Spleen (tissue), 7 donors: ENCODE data around the gene IGF2R.

Source experiments
- CTCF ChIP-seq, 11 experiments: fragments of 200-600 bp in 7 of 11; fragments of 450-650 bp in 4 of 11; sonication (generic) in 4 of 11; IDR thresholded peaks in 8 of 11; conservative IDR thresholded peaks in 3 of 11; 1 replicate in 7 of 11; 2 replicates in 4 of 11; pipeline versions ENCODE4 v1.4.0 to v1.8.0; 2016 to 2021; ENCODE audit warnings: antibody characterized with exemption in 11 of 11, inconsistent platforms in 4 of 11, mild to moderate bottlenecking in 1 of 11
- POLR2A ChIP-seq, 3 donors: fragments of 450-650 bp; IDR thresholded peaks; one replicate each; pipeline ENCODE4 v1.5.1; 2017; ENCODE audit warnings: antibody characterized with exemption in 3 of 3, mild to moderate bottlenecking in 1 of 3
- POLR2AphosphoS5 ChIP-seq, 3 donors: sonication (generic); formaldehyde crosslinking; IDR thresholded peaks; one replicate each; pipeline ENCODE4 v1.5.1; 2017; ENCODE audit warnings: antibody characterized with exemption in 3 of 3
- donor health status: DM: no; HTN: no; CAD: no; lungs with moderate emphysema.
- donor health status: DM: no; HTN: no; CAD: no.
- donor health status: DM: no; HTN: no; CAD: no.

GRCh38 chr6:159976686-159977254, 7.9 kb downstream of the IGF2R start:
- TF ChIP-seq CTCF (IDR thresholded peaks at IDR 0.05 in 8 of 11, conservative IDR thresholded peaks at IDR 0.05 in 3 of 11) (no peak), POLR2A (IDR thresholded peaks at IDR 0.05) (no peak), POLR2AphosphoS5 (IDR thresholded peaks at IDR 0.05) (no peak)
